K562 (cell line): Measurements from ENCODE around the gene CCM2.

ENCODE experiments used
- EZH2 ChIP-seq: IDR thresholded peaks from 2 replicates; pipeline ENCODE4 v1.6.1; 2012; ENCODE audit warnings: low read depth, mild to moderate bottlenecking, inconsistent platforms, low read length, borderline replicate concordance
- GABPB2 ChIP-seq: fragments of 250-450 bp; sonication (Bioruptor Pico); conservative IDR thresholded peaks from 2 replicates; pipeline ENCODE4 v1.5.1; 2021; ENCODE audit warnings: mild to moderate bottlenecking
- GATAD2B ChIP-seq: fragments of 450-650 bp; IDR thresholded peaks from 2 replicates; pipeline ENCODE4 v1.6.1; 2017; ENCODE audit warnings: mild to moderate bottlenecking, borderline replicate concordance
- HDAC6 ChIP-seq: IDR thresholded peaks from 2 replicates; pipeline ENCODE4 v1.6.1; 2012; ENCODE audit warnings: low read depth, mild to moderate bottlenecking, control low read depth, inconsistent platforms, low read length, moderate library complexity
- NBN ChIP-seq: fragments of 450-650 bp; IDR thresholded peaks from 2 replicates; pipeline ENCODE4 v1.6.1; 2016; ENCODE audit warnings: low read depth, mild to moderate bottlenecking
- NCOA6 ChIP-seq: fragments of 450-650 bp; IDR thresholded peaks from 2 replicates; pipeline ENCODE4 v1.6.1; 2017; ENCODE audit warnings: mild to moderate bottlenecking
- RBBP5 ChIP-seq: fragments of 200-600 bp; sonication (generic); IDR thresholded peaks from 2 replicates; pipeline ENCODE4 v1.6.1; 2012; ENCODE audit warnings: borderline replicate concordance, mild to moderate bottlenecking, low read length, control low read depth, inconsistent platforms; ENCODE audit not compliant: insufficient read depth, poor library complexity, severe bottlenecking
- RCOR1 ChIP-seq, 2 experiments: IDR thresholded peaks; 2 replicates each; pipeline ENCODE4 v1.6.1; 2012; ENCODE audit warnings: low read depth in 2 of 2, low read length in 2 of 2, borderline replicate concordance in 1 of 2, improper control_type of control experiment in 1 of 2
- TAF9B ChIP-seq: fragments of 450-650 bp; IDR thresholded peaks from 2 replicates; pipeline ENCODE4 v1.6.1; 2018; ENCODE audit warnings: mild to moderate bottlenecking; ENCODE audit not compliant: partially characterized antibody
- TBL1XR1 ChIP-seq, 2 experiments: IDR thresholded peaks; 2 replicates each; pipeline ENCODE4 v1.6.1; 2012; ENCODE audit warnings: improper control_type of control experiment in 2 of 2, low read length in 2 of 2, mild to moderate bottlenecking in 1 of 2
- TCF7L2 ChIP-seq: fragments of 150-350 bp; IDR thresholded peaks from 2 replicates; pipeline ENCODE4 v1.6.1; 2016; ENCODE audit warnings: low read depth, mild to moderate bottlenecking, low read length, moderate library complexity
- TF ChIP-seq, protein P1 (sequence below), 3 experiments: IDR thresholded peaks in 2 of 3; conservative IDR thresholded peaks in 1 of 3; 2 replicates each; pipeline ENCODE4 v1.5.1; 2011 to 2012; ENCODE audit warnings: low read length in 3 of 3, mild to moderate bottlenecking in 3 of 3, control low read depth in 2 of 3, improper control_type of control experiment in 1 of 3, inconsistent platforms in 1 of 3, low read depth in 1 of 3, mixed read lengths in 1 of 3, moderate library complexity in 1 of 3; ENCODE audit not compliant: insufficient read depth in 2 of 3

GRCh38 chr7:45080265-45080957 lies 80.4 kb downstream of the CCM2 start:
- no peak for TF ChIP-seq EZH2
- TF ChIP-seq, protein P1, sequence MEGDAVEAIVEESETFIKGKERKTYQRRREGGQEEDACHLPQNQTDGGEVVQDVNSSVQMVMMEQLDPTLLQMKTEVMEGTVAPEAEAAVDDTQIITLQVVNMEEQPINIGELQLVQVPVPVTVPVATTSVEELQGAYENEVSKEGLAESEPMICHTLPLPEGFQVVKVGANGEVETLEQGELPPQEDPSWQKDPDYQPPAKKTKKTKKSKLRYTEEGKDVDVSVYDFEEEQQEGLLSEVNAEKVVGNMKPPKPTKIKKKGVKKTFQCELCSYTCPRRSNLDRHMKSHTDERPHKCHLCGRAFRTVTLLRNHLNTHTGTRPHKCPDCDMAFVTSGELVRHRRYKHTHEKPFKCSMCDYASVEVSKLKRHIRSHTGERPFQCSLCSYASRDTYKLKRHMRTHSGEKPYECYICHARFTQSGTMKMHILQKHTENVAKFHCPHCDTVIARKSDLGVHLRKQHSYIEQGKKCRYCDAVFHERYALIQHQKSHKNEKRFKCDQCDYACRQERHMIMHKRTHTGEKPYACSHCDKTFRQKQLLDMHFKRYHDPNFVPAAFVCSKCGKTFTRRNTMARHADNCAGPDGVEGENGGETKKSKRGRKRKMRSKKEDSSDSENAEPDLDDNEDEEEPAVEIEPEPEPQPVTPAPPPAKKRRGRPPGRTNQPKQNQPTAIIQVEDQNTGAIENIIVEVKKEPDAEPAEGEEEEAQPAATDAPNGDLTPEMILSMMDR (IDR thresholded peaks at IDR 0.05 in 2 of 3, conservative IDR thresholded peaks at IDR 0.05 in 1 of 3; ENCODE audit: insufficient read depth in 2 of 3, low read depth in 1 of 3, low read length in 3 of 3): peak in 1 of 3 experiments; percentile 29; a peak in 1 of 6 replicates
- TF ChIP-seq RBBP5: no peak
- no peak for TF ChIP-seq TBL1XR1 (IDR thresholded peaks at IDR 0.05; ENCODE audit: low read length in 2 of 2)
- no peak for TF ChIP-seq GATAD2B
- no peak for TF ChIP-seq GABPB2 (CRISPR knock-in tag)
- no peak for TF ChIP-seq RCOR1 (IDR thresholded peaks at IDR 0.05; ENCODE audit: borderline replicate concordance in 1 of 2, low read depth in 2 of 2, low read length in 2 of 2)
- no peak for TF ChIP-seq TAF9B
- TF ChIP-seq TCF7L2: no peak
- TF ChIP-seq HDAC6: no peak
- no peak for TF ChIP-seq NCOA6
- TF ChIP-seq NBN: no peak
